Measurements from ENCODE around the gene DNAJB6.

Gene DNAJB6

GRCh38 chr7:157428554-157428945 is 91.7 kb downstream of the DNAJB6 start:
- DNase-seq (ENCODE audit: low read depth in 2 of 2) = no peak

GRCh38 chr7:157429001-157429679 is 92.3 kb downstream of the DNAJB6 start:
- DNase-seq (ENCODE audit: low read depth in 2 of 2) = no peak

- no peak for DNase-seq (ENCODE audit: low read depth in 2 of 2)
These were observed 92.9 kb downstream of the DNAJB6 start for GRCh38 chr7:157429680-157430224.

- DNase-seq (ENCODE audit: low read depth in 2 of 2) = no peak
These were observed 93.9 kb downstream of the DNAJB6 start for GRCh38 chr7:157430721-157431120.

GRCh38 chr7:157431173-157431950 is 94.6 kb downstream of the DNAJB6 start:
- no peak for DNase-seq (ENCODE audit: low read depth in 2 of 2)

GRCh38 chr7:157431951-157432540 is 95.2 kb downstream of the DNAJB6 start:
- DNase-seq (ENCODE audit: low read depth in 2 of 2) = no peak

- no peak for DNase-seq (ENCODE audit: low read depth in 2 of 2)
These were observed 95.7 kb downstream of the DNAJB6 start for GRCh38 chr7:157432541-157432956.

- peak in 1 of 2 donors; percentile 29 for DNase-seq (ENCODE audit: low read depth in 2 of 2)
These were observed 96.3 kb downstream of the DNAJB6 start for GRCh38 chr7:157432957-157433576.

GRCh38 chr7:157433628-157434027 is 96.8 kb downstream of the DNAJB6 start:
- no peak for DNase-seq (ENCODE audit: low read depth in 2 of 2)

- no peak for DNase-seq (ENCODE audit: low read depth in 2 of 2)
These were observed 97.4 kb downstream of the DNAJB6 start for GRCh38 chr7:157434231-157434630.

- no peak for DNase-seq (ENCODE audit: low read depth in 2 of 2)
These were observed 97.9 kb downstream of the DNAJB6 start for GRCh38 chr7:157434701-157435100.

GRCh38 chr7:157436076-157436475 is 99.3 kb downstream of the DNAJB6 start:
- DNase-seq (ENCODE audit: low read depth in 2 of 2) = no peak

GRCh38 chr7:157436763-157437480 is 100.1 kb downstream of the DNAJB6 start:
- DNase-seq (ENCODE audit: low read depth in 2 of 2) = no peak

- DNase-seq (ENCODE audit: low read depth in 2 of 2) = no peak
These were observed 100.8 kb downstream of the DNAJB6 start for GRCh38 chr7:157437519-157438061.

GRCh38 chr7:157438121-157439025 is 101.6 kb downstream of the DNAJB6 start:
- no peak for DNase-seq (ENCODE audit: low read depth in 2 of 2)

- no peak for DNase-seq (ENCODE audit: low read depth in 2 of 2)
These were observed 102.3 kb downstream of the DNAJB6 start for GRCh38 chr7:157439149-157439548.

GRCh38 chr7:157439761-157440160 is 103.0 kb downstream of the DNAJB6 start:
- DNase-seq (ENCODE audit: low read depth in 2 of 2) = no peak

GRCh38 chr7:157440346-157441022 is 103.7 kb downstream of the DNAJB6 start:
- DNase-seq (ENCODE audit: low read depth in 2 of 2) = no peak

GRCh38 chr7:157441023-157441399 is 104.2 kb downstream of the DNAJB6 start:
- DNase-seq (ENCODE audit: low read depth in 2 of 2) = no peak

GRCh38 chr7:157442456-157442855 is 105.7 kb downstream of the DNAJB6 start:
- DNase-seq (ENCODE audit: low read depth in 2 of 2) = no peak
